H1 (cell line): ENCODE measurements around the gene SMOC2. TPM values are rescaled to one million over a fixed set of nuclear protein-coding genes. Genes with fewer than 3 reads are reported as not detected.

ENCODE experiments used
- EP300 ChIP-seq, 2 experiments: IDR thresholded peaks; 1 replicate in 1 of 2; 2 replicates in 1 of 2; pipeline ENCODE4 v1.6.1; 2011 to 2012; ENCODE audit warnings: low read depth in 2 of 2, low read length in 2 of 2, mild to moderate bottlenecking in 2 of 2, borderline replicate concordance in 1 of 2, inconsistent platforms in 1 of 2, moderate library complexity in 1 of 2
- HDAC2 ChIP-seq, 2 experiments: fragments of 300-600 bp in 1 of 2; sonication (generic) in 1 of 2; IDR thresholded peaks; 2 replicates each; pipeline ENCODE4 v1.6.1; 2011 to 2012; ENCODE audit warnings: low read depth in 2 of 2, low read length in 2 of 2, mild to moderate bottlenecking in 2 of 2, moderate library complexity in 2 of 2, borderline replicate concordance in 1 of 2, inconsistent platforms in 1 of 2
- KDM1A ChIP-seq: fragments of 200-600, 300-600 bp; sonication (generic); IDR thresholded peaks from 2 replicates; pipeline ENCODE4 v1.7.1; 2016; ENCODE audit warnings: mild to moderate bottlenecking, low read length, borderline replicate concordance
- KDM4A ChIP-seq: IDR thresholded peaks from one replicate; pipeline ENCODE4 v1.7.1; 2012; ENCODE audit warnings: low read depth, mild to moderate bottlenecking, moderate library complexity, low read length, inconsistent platforms; ENCODE audit not compliant: severe bottlenecking
- KDM5A ChIP-seq: fragments of 200-600 bp; IDR thresholded peaks from 2 replicates; pipeline ENCODE4 v1.7.1; 2012; ENCODE audit warnings: mild to moderate bottlenecking, low read length, inconsistent platforms, mixed read lengths
- MAX ChIP-seq: IDR thresholded peaks from 2 replicates; pipeline ENCODE4 v1.6.1; 2012; ENCODE audit warnings: inconsistent platforms
- NANOG ChIP-seq: IDR thresholded peaks from 2 replicates; pipeline ENCODE4 v1.6.1; 2011; ENCODE audit warnings: low read length, low read depth, mild to moderate bottlenecking, inconsistent platforms; ENCODE audit not compliant: insufficient read depth, poor library complexity, severe bottlenecking
- NRF1 ChIP-seq: IDR thresholded peaks from 2 replicates; pipeline ENCODE4 v1.6.1; 2011; ENCODE audit warnings: mild to moderate bottlenecking, low read depth, low read length, improper control_type of control experiment
- RAD21 ChIP-seq, 2 experiments: IDR thresholded peaks in 1 of 2; conservative IDR thresholded peaks in 1 of 2; 2 replicates each; pipeline ENCODE4 v1.6.1; 2011; ENCODE audit warnings: low read depth in 2 of 2, low read length in 2 of 2, improper control_type of control experiment in 1 of 2, inconsistent platforms in 1 of 2, mild to moderate bottlenecking in 1 of 2, moderate library complexity in 1 of 2
- RBBP5 ChIP-seq: IDR thresholded peaks from 2 replicates; pipeline ENCODE4 v1.7.1; 2012; ENCODE audit warnings: low read depth, mild to moderate bottlenecking, inconsistent platforms, low read length, moderate library complexity, borderline replicate concordance
- RXRA ChIP-seq: IDR thresholded peaks from 2 replicates; pipeline ENCODE4 v1.6.1; 2011; ENCODE audit warnings: low read depth, mild to moderate bottlenecking, low read length, moderate library complexity; ENCODE audit not compliant: insufficient read depth
- TAF1 ChIP-seq: IDR thresholded peaks from 2 replicates; pipeline ENCODE4 v1.6.1; 2011; ENCODE audit warnings: mild to moderate bottlenecking, low read depth, low read length
- TBP ChIP-seq: IDR thresholded peaks from 2 replicates; pipeline ENCODE4 v1.6.1; 2011; ENCODE audit warnings: low read depth, low read length, improper control_type of control experiment
- TCF12 ChIP-seq: IDR thresholded peaks from 2 replicates; pipeline ENCODE4 v1.6.1; 2011; ENCODE audit warnings: low read depth, mild to moderate bottlenecking, low read length
- TEAD4 ChIP-seq: IDR thresholded peaks from 2 replicates; pipeline ENCODE4 v1.6.1; 2012; ENCODE audit warnings: low read depth, low read length, inconsistent platforms, mixed read lengths
- USF2 ChIP-seq: IDR thresholded peaks from 2 replicates; pipeline ENCODE4 v1.6.1; 2011; ENCODE audit warnings: low read length, improper control_type of control experiment
- polyA plus RNA-seq, 7 experiments: library from polyadenylated mRNA; depleted of rRNA in 3 of 7; stranded (reverse) in 5 of 7; unstranded in 2 of 7; fragments of >200 nt in 5 of 7; fragments of 200-250 nt in 2 of 7; gene quantifications; 1 replicate in 5 of 7; 2 replicates in 1 of 7; 4 replicates in 1 of 7; pipeline versions ENCODE4 v1.2.1 to v1.2.3, GENCODE V29; 2011 to 2013; ENCODE audit warnings: missing spikeins in 2 of 7, mixed read lengths in 2 of 7
- total RNA-seq: library from RNA; stranded (reverse); fragmentation: NEBNext Ultra II Directional; extraction: Animal tissue kit (Norgen Biotek cat#: 25700); gene quantifications from 2 replicates; pipeline ENCODE4 v1.2.1, GENCODE V29; 2021

Gene SMOC2
- total and polyA plus RNA-seq, 2 of the 8 experiments (the other 6 are each of a cell fraction or from before 2014, with no cell fraction given) = 7.7 to 8.5 TPM

DNA sequence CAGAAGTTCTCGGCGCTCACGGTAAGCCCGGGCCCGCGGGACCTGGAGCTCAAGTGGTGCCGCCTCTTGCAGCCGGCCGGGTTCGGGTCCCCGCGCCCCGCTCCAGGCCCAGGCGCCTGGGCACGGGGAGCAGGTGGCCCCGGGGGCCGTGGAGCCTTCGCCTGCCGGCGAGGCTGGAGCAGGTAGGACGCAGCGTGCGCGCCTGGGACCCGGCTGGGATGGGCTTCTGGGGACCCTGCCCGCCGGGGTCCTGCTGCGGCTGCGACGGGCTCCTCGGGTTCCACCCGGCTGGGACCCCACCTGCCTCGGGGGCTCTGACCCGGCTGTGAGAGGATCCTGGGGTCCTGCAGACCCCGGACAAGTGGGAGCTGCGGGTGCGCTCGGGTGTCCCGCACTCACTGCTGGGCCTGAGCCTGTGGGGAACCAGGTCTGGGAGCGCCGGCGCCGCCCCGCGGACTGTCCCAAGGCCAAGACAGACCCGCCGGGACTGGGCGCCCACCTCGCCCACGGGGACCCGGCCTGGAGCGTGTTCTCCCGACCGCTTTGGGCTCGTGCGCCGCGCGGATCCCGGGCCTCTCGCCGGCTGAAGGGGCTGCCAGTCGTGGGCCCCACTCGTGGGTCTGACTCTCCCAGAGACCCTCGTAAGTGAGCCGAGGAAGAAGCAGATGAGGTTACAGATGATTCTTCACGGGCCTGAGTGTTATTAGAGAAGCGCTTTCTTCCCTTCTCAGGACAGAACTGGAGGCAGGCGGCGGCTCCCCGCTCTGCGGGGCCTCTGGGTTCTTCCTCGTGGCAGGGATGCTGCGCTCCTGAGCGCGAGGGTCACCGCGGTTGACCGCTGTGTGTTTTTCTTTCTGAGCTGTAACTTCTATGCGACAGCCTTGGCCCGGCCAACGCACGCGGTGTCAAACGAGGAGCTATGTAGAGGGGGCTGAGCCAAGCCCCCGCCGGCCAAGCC lies 729 bp downstream of the SMOC2 start (continued):
- no peak for TF ChIP-seq RXRA
- TF ChIP-seq USF2 = no peak
- peak; percentile 65 for TF ChIP-seq KDM4A
- no peak for TF ChIP-seq RAD21 (IDR thresholded peaks at IDR 0.05 in 1 of 2, conservative IDR thresholded peaks at IDR 0.05 in 1 of 2; ENCODE audit: low read depth in 2 of 2, low read length in 2 of 2)
- TF ChIP-seq RBBP5 = no peak
- no peak for TF ChIP-seq NRF1
- TF ChIP-seq KDM5A = no peak
- no peak for TF ChIP-seq TEAD4
- TF ChIP-seq EP300 (IDR thresholded peaks at IDR 0.05; ENCODE audit: borderline replicate concordance in 1 of 2, low read depth in 2 of 2, low read length in 2 of 2) = 0 out of 3 replicates have a peak, but pooled peaks of 1 of the 2 experiments have one; percentile 5
- no peak for TF ChIP-seq TCF12
- no peak for TF ChIP-seq NANOG
- no peak; a peak in 1 of 4 replicates for TF ChIP-seq HDAC2 (IDR thresholded peaks at IDR 0.05; ENCODE audit: borderline replicate concordance in 1 of 2, low read depth in 2 of 2, low read length in 2 of 2)
- peak; percentile 75 for TF ChIP-seq MAX
- no peak for TF ChIP-seq TAF1
- no peak for TF ChIP-seq KDM1A
- TF ChIP-seq TBP = no peak
